Esophagus squamous epithelium (tissue), 4 donors: ENCODE measurements around the gene WDPCP.

ENCODE experiments used
- CTCF ChIP-seq, 6 experiments: fragments of 450-650 bp in 4 of 6; fragments of 200-600 bp in 2 of 6; sonication (generic) in 2 of 6; IDR thresholded peaks; one replicate each; pipeline ENCODE4 v1.5.1; 2016 to 2019; ENCODE audit warnings: antibody characterized with exemption in 6 of 6, mild to moderate bottlenecking in 4 of 6, moderate library complexity in 4 of 6
- POLR2A ChIP-seq, 4 donors: fragments of 450-650 bp; IDR thresholded peaks; one replicate each; pipeline ENCODE4 v1.6.1; 2017; ENCODE audit warnings: antibody characterized with exemption in 4 of 4, mild to moderate bottlenecking in 4 of 4, moderate library complexity in 3 of 4

GRCh38 chr2:63287956-63288355 lies 300.3 kb downstream of the WDPCP start:
- TF ChIP-seq POLR2A (IDR thresholded peaks at IDR 0.05) (no peak), CTCF (IDR thresholded peaks at IDR 0.05) (no peak)
